GM12864 (cell line): ENCODE results near the gene WASL.

Source experiments
- DNase-seq: peaks from one replicate; pipeline ENCODE4 v3.0.0-alpha.2; 2011; ENCODE audit warnings: low read depth
- H3K4me3 ChIP-seq: 2 replicates; pipeline ENCODE4 v1.5.1; 2011; ENCODE audit warnings: mild to moderate bottlenecking, low read depth, low read length, control low read depth
- TF ChIP-seq, protein P1 (sequence below): IDR thresholded peaks from 2 replicates; pipeline ENCODE4 v1.5.1; 2011; ENCODE audit warnings: low read depth, mild to moderate bottlenecking, moderate library complexity, low read length, control low read depth, inconsistent platforms; ENCODE audit errors: missing control alignments

Gene WASL

DNA sequence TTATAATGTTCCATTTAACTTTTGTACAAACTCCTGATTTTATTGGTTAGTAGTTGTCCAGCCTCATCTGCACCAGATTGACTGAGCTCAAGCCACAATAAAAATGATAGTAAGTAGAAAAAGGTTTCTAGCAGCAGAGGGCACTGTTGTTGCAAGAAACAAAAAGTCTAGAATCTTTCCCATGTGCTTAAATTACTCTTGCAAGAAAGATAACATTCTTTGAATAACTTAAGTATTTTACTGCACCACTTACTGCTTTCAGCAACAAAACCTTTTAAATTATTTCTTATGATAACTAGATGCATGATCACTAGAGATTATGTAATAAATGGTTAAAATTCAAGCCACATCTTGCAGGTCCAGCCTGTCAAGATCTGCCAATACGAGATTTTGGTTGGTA lies 66.1 kb downstream of the WASL start:
- TF ChIP-seq, protein P1, sequence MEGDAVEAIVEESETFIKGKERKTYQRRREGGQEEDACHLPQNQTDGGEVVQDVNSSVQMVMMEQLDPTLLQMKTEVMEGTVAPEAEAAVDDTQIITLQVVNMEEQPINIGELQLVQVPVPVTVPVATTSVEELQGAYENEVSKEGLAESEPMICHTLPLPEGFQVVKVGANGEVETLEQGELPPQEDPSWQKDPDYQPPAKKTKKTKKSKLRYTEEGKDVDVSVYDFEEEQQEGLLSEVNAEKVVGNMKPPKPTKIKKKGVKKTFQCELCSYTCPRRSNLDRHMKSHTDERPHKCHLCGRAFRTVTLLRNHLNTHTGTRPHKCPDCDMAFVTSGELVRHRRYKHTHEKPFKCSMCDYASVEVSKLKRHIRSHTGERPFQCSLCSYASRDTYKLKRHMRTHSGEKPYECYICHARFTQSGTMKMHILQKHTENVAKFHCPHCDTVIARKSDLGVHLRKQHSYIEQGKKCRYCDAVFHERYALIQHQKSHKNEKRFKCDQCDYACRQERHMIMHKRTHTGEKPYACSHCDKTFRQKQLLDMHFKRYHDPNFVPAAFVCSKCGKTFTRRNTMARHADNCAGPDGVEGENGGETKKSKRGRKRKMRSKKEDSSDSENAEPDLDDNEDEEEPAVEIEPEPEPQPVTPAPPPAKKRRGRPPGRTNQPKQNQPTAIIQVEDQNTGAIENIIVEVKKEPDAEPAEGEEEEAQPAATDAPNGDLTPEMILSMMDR: peak; percentile 39
- no peak overlapping the region for H3K4me3 ChIP-seq
- DNase-seq: peak; percentile 2

DNA sequence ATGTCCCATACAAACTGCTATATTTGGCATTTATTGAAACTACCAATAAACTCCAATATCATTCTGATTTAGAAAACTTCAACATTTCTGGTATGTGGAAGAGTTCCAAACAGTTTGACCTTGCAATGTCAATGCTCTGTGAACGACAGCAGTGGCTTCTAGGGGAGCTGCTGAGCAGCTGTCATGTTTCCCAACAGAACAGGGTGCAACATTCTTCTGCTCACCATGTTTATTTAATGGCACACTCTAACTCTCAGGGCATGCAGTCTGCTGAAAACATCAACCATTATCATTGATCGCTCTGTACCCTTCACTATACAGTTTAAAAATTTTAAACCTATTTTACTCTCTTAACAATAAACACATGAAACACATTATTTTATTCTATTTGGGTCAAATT lies 67.2 kb downstream of the WASL start:
- H3K4me3 ChIP-seq: no peak overlapping the region
- TF ChIP-seq, protein P1: no peak
- no peak for DNase-seq

DNA sequence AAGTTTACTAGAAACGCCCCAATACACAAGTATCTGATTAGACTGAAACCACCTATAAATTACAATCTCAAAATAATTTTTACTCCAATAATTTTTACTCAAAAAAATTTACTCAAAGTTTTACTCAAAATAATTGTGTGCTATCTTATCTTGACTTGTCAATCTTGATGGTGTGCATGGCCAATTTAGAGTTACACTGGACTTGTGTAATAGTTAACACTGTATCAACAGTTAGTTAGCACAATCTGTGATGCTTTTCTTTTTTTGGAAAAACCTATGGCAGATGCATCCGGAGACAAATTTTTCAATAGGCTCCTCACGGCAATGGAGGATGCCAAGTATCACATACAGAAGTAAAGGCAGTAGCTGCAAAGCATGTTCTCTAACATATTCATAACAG lies 68.2 kb downstream of the WASL start:
- no peak overlapping the region for H3K4me3 ChIP-seq
- DNase-seq: no peak

DNA sequence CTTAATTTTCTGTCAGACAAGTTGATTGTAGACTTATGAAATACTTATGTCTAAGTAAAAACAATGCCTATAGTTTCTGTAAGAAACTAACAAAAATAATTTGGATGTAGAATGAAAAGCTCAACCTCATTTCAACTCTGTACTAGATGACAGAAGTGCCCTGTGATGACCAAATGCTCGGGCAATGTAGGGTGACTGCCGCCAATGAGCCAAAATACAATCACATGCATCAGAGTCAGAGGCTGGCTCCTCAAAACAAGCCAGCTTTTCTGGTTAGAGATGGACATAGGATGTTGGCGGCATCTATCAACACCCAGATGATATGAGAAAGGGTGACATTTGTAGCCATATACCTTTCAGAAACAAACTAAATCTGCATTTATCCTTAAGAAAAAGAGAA lies 69.2 kb downstream of the WASL start:
- TF ChIP-seq, protein P1: no peak
- no peak overlapping the region for H3K4me3 ChIP-seq
- DNase-seq: no peak

More for the DNA sequence above, 68.2 kb downstream of the WASL start:
- TF ChIP-seq, protein P1: no peak

DNA sequence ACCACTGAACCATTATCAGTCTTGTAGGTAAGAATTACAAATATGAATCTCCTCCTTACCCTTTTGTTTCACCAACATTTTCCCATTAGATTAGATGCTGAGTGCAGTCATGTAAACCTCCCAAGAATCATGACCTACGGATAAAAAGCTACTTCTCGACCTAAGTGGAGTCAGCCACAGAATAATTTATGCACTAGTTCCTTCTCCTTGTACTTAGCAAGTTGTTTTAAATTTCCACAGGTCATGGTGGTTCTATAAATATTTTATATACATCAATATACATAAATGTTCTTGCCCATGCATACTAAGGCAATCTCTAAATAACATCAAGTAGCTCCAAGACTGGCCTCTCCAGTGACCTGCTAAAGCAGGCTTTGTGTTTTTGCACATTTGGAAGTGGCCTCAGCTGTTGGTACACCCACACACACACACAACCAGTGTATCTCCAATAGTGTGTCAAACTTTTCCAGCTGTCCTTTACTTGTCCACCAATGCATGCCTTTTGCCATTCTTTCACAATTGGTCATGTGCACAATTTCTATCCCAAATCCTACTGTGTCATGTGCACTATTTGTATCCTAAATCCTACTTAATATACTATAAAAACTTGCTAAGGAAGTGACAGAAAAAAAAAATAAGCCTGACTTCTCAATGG lies 71.6 kb downstream of the WASL start:
- DNase-seq: no peak
- no peak overlapping the region for H3K4me3 ChIP-seq
- TF ChIP-seq, protein P1: no peak

DNA sequence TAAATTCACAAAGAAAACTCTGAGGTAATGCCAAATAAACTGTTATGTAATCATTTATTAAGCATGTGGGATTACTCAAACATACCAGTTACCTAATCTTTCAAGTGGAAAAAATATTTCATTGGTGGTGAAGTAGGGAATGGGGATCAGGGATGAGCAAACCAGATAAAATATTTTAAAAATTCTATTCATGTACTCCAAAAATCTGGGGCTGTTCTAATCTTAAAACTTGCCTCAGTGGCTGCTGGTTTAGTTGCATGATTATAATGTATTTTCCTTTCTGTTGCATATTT lies 73.7 kb downstream of the WASL start:
- no peak overlapping the region for H3K4me3 ChIP-seq
- TF ChIP-seq, protein P1: no peak
- no peak for DNase-seq

DNA sequence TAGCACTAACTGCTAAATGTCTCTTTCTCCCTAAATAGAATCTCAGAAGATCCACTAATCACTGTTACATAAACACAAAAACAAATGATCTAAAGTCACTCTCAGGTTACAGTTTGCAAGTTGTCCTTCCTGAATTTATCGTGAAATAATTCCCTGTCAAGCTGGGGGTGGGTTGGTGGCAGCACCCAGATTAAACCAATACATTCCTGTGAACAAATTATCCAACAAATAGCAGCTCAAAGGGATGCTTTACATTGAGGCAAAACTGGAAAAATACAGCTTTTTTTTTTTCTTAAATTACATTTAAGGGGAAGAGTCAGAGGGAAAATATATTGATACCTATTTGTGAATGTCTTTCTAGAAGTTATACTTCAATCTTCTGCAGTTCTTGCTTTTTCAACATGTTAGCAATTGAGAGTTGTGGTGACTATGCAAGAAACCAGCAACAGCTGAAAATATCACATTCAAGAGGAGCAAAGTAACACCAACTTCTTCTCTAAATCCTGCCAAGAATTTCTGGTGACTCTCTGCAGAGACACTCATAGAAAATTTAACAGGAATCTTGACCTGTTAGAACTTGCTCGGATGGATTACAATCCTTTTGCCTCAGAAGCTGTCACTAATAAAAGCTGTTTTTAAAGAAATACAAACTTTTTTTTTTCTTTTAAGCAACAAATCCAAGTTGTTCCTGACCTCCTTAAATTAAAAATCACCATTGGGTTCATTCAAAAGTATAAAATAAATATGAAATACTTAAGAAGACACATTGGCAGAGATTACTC lies 74.2 kb downstream of the WASL start:
- no peak for DNase-seq
- TF ChIP-seq, protein P1: no peak
- H3K4me3 ChIP-seq: no peak overlapping the region
